ENCODE data around the gene EDARADD. TPM values are rescaled to one million over a fixed set of nuclear protein-coding genes. Genes with fewer than 3 reads are reported as not detected.
A peak's percentile ranks its signal among the peaks of the same experiment; 100 is the strongest.
"Not testable (repeated sequence)": the region's sequence is repeated elsewhere in the genome, so short reads cannot be mapped to it uniquely, and the experiment has no call there.

Gene EDARADD
- total RNA-seq, result 1.8 TPM

DNA sequence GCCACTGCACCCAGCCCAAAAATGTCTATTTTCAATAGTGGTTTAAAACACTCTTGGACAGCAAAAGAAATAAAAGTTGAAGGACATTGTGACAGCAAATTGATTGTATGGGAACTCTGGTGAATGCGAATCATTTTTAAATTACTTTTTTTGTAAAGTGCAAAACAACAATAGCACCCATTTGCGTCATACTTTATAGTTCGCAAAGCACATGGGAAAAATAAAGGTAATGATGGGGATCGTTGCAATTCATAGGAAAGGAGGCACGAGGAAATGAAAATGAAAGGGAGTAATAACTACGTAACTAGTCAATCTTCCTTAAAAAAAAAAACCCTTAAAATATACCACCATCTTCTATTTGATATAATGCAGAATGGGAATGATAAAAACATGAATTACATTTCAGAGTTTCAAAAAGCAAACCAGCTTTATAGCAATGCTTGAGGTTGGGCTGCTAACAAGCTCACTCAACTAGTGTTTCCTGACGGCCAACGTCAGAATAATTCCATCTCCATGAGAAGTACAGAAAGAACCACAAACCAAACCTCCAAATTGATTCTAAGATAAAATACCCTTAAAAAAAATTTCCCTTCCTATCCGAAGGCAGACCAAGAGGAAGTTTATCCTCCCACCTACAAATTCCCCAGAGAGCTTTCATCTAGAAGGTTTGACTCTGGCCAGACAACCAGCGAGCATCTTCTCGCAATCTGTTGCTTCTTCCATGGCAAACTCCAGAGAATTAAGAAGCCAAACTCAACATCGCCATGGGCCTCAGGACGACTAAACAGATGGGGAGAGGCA lies at the start of gene EDARADD:
Gene EDARADD, plus strand, starts transcription at position 606 of the 801 bp plus-strand sequence. Its CDS starts 159 bp downstream, at position 765.
- Histone ChIP-seq H3K4me1 (ENCODE audit: insufficient read depth, low read length) (peaks cover 25% of the 10 kb centered on the region), H3K27me3 (ENCODE audit: insufficient read depth, low read length) (peaks cover 8% of the 10 kb centered on the region), H3K4me3 (ENCODE audit: low read length) (peak within 1 kb of the TSS; percentile 46), H3K9me3 (ENCODE audit: low read depth, low read length) (no peaks in the 10 kb centered on the region)

DNA sequence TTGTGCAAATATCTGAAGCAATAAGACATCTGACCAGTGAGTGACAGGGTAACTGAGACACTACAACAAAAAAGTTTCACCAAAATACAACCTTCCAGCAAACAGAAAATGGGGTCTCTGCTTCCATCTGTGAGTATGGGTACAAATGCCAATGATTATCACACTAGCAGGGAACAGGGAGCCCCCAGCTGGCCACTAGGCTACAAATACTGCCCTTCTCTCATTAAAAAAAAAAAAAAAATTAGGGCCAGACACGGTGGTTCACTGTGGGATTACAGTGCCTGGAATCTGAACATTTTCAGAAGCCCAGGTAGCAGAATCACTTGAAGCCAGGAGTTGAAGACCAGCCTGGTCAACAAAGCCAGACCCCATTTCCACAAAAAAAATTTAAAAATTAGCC lies 48.4 kb upstream of the EDARADD start:
- H3K9me3 ChIP-seq (ENCODE audit: low read depth, low read length), result no peaks in the 10 kb centered on the region
- H3K27me3 ChIP-seq (ENCODE audit: insufficient read depth, low read length), result no peaks in the 10 kb centered on the region
- H3K4me3 ChIP-seq (ENCODE audit: low read length), result no peak overlapping the region
- no peaks in the 10 kb centered on the region for H3K4me1 ChIP-seq (ENCODE audit: insufficient read depth, low read length)

DNA sequence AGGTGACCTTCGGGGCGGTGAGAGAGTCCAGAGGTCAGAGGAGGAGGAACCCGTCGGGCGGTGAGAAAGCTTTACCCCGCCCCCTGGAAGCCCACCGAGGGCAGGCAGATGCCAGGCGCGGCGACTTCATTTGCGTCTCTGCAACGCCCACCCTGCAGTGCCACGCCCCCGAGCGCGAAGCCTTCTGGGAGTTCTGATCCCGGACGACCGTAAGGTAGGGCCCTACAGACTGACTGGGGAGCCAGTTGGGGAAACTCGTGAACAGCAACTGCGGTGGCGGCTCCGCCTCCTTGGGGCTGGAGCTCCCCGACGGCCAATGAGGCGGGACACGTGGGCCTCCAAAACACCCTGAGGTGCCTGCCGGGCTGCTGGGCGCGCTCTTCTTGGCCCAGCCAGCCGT lies 46.0 kb upstream of the EDARADD start:
- Histone ChIP-seq H3K9me3 (ENCODE audit: low read depth, low read length) (no peaks in the 10 kb centered on the region), H3K4me3 (ENCODE audit: low read length) (no peak overlapping the region), H3K27me3 (ENCODE audit: insufficient read depth, low read length) (no peaks in the 10 kb centered on the region), H3K4me1 (ENCODE audit: insufficient read depth, low read length) (no peaks in the 10 kb centered on the region)

DNA sequence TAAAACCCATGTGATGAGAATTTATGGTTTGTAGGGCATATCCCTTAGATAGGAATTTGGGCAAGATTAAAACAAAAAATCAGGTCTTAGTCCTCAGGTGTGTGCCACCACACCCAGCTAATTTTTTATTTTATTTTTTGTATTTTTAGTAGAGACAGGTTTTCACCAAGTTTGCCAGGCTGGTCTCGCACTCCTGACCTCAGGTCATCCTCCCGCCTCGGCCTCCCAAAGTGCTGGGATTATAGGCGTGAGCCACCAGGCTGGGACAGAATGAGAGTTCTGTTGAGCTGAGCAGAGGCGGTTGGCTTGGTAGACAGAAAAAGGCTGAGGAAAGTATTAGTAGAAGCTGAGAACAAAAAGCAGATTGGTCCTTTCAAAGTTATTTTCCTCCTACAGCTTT lies 43.8 kb upstream of the EDARADD start:
- H3K9me3 ChIP-seq (ENCODE audit: low read depth, low read length), result no peaks in the 10 kb centered on the region
- no peaks in the 10 kb centered on the region for H3K27me3 ChIP-seq (ENCODE audit: insufficient read depth, low read length)
- H3K4me1 ChIP-seq (ENCODE audit: insufficient read depth, low read length), result no peaks in the 10 kb centered on the region
- no peak overlapping the region for H3K4me3 ChIP-seq (ENCODE audit: low read length)

DNA sequence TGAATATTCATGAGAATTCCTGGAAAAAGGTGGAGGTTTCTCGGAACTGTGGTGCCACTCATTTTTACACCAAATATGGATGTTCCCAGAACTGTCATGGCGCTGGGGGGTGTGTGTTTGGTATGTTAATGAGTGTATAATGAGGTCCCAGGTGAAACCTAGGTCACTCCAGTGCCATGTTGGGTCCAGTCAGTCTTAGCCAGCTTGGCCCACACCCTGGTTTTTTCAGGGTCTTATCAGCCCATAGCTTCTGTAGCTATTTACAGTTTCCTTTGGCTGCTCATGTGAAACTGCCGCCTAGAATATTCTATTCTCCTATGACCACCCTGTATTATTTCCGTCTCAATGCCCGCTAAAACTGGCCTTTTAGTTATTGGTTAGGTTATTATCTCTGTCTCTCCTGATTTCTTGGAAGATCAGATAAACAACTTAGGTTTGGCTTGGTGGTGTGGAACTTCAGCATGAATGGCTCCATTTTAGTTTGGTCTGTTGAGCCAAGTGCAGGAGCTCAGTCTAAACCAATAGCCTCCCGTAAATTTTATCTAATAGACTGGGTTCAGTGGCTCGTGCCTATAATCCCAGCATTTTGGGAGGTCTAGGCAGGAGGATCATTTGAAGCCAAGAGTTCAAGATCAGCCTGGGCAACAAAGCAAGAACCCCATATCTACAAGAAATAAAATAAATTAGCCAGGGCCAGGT lies 42.1 kb upstream of the EDARADD start:
- no peaks in the 10 kb centered on the region for H3K27me3 ChIP-seq (ENCODE audit: insufficient read depth, low read length)
- H3K4me1 ChIP-seq (ENCODE audit: insufficient read depth, low read length), result no peaks in the 10 kb centered on the region
- H3K9me3 ChIP-seq (ENCODE audit: low read depth, low read length), result no peaks in the 10 kb centered on the region

DNA sequence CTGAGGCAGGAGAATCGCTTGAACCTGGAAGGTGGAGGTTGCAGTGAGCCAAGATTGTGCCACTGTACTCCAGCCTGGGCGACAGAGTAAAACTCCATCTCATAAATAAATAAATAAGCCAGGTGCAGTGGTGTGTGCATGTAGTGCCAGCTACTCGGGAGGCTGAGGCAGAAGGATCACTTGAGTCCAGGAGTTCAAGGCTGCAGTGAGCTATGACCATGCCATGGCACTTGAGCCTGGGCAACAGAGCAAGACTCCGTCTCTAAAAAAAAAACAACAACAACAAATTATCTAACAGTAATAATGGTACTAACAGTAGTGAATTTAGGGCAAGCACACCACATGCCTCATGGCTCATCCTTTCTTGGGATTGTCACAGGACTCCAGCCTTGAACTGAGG lies 41.3 kb upstream of the EDARADD start:
- H3K4me3 ChIP-seq (ENCODE audit: low read length); H3K27me3 ChIP-seq (ENCODE audit: insufficient read depth, low read length); H3K4me1 ChIP-seq (ENCODE audit: insufficient read depth, low read length); H3K9me3 ChIP-seq (ENCODE audit: low read depth, low read length): not testable (repeated sequence)

More for the DNA sequence above, 42.1 kb upstream of the EDARADD start:
- no peak overlapping the region for H3K4me3 ChIP-seq (ENCODE audit: low read length)

DNA sequence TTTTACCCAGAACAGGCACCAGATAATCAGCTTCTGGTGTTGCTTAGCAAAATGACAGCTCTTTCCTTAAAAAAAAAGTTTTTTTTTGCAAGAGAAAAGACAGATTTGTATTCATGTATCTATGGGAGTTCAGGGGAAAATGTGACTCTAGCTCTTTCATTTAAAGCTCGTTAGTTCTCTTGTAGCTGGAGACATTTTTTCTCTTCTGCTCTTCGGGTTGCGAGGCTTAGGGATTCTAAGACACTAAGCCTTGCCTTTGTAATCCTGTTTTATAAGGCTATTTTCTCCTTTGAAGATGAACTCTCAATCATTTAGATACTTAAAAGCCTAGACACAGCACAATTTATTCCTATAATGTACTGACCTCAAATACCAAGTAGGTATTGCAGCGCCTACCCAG lies 40.3 kb upstream of the EDARADD start:
- no peak overlapping the region for H3K4me3 ChIP-seq (ENCODE audit: low read length)
- H3K9me3 ChIP-seq (ENCODE audit: low read depth, low read length), result no peaks in the 10 kb centered on the region
- no peaks in the 10 kb centered on the region for H3K27me3 ChIP-seq (ENCODE audit: insufficient read depth, low read length)
- no peaks in the 10 kb centered on the region for H3K4me1 ChIP-seq (ENCODE audit: insufficient read depth, low read length)

DNA sequence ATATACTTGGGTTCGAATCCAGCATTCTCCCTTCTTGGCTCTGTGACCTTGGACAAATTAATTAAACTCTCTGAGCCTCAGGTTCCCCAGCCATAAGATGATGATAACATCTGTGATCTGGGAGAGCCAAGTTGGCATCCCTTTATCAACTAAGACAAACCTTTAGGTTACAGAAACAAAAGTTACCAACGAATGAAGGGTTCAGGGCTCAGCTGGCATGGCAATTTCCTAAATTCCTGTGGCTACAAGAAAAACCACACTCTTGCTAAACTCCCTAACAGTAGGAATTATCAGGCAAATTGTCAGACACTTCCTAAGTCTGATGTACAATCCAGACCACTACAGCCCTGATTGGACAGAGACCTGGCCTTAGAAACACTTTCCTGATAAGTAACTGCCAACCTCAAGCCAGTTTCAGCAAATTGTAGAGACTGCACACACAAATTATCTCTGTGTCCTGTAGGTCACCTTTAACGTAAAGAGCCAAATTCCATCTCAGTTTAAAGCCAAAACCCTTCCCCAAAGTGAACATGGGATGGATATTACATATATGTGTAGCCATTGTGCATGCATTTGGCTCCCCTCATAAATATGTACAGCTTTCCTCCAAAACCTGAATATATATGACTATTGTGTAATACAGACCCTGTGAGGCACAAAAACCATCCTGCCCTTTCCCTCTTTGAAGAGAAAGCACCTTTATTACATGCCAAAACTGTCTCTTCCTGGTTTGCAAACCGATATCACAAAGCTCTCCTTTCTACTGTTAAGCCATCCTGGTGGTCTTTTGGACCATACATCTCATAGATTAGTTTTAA lies 39.5 kb upstream of the EDARADD start:
- H3K9me3 ChIP-seq (ENCODE audit: low read depth, low read length), result no peaks in the 10 kb centered on the region
- no peak overlapping the region for H3K4me3 ChIP-seq (ENCODE audit: low read length)
- no peaks in the 10 kb centered on the region for H3K27me3 ChIP-seq (ENCODE audit: insufficient read depth, low read length)
- no peaks in the 10 kb centered on the region for H3K4me1 ChIP-seq (ENCODE audit: insufficient read depth, low read length)

DNA sequence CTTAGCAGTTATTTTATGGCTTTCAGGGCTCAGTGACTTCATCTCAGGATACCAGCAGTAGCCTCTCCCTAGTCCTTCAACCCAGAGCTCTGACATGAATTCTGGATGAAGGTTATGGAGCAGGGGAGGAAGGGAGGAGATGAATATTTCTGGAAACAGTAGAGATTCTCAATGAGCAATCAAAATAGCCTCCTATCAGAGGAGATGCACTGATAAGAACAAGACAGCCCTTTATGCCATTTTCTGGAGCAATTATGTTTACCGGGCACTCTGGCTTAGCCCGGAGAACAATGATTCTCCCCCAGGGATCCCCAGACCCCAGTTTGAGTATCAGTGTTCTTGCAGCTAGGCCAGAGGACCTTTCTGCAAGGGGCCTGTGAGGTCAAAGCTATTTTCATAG lies 37.9 kb upstream of the EDARADD start:
- Histone ChIP-seq H3K4me1 (ENCODE audit: insufficient read depth, low read length) (no peaks in the 10 kb centered on the region), H3K4me3 (ENCODE audit: low read length) (no peak overlapping the region), H3K9me3 (ENCODE audit: low read depth, low read length) (no peaks in the 10 kb centered on the region), H3K27me3 (ENCODE audit: insufficient read depth, low read length) (no peaks in the 10 kb centered on the region)

DNA sequence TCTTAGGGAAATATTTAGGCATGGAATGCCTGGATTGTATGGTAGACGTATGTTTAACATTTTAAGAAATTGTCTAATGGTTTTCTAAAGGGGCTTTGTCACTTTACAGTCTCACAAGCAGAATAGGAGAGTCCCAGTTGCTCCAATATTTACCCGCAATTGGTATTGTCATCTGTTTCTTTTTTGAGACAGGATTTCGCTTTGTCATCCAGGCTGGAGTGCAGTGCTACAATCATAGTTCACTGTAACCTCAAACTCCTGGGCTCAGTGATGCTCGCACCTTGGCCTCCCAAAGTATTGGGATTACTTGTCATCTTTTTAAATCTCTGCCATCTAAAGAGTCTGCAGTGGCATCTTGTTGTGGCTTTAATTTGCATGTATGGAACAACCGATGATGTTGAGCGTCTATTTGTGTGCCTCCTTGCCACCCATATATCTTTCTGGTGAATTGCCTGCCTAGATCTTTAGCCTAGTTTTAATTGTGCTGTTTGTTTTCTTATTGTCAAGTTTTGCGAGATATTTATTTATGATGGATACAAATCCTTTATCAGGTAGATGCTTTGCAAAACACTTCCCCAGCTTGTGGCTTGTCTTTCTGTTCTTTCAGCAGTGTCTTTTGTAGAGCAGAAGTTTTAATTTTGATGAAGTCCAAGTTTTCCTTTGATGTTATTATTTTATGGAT lies 32.0 kb upstream of the EDARADD start:
- Histone ChIP-seq H3K4me1 (ENCODE audit: insufficient read depth, low read length) (no peaks in the 10 kb centered on the region), H3K4me3 (ENCODE audit: low read length) (no peak overlapping the region), H3K27me3 (ENCODE audit: insufficient read depth, low read length) (no peaks in the 10 kb centered on the region), H3K9me3 (ENCODE audit: low read depth, low read length) (no peaks in the 10 kb centered on the region)

DNA sequence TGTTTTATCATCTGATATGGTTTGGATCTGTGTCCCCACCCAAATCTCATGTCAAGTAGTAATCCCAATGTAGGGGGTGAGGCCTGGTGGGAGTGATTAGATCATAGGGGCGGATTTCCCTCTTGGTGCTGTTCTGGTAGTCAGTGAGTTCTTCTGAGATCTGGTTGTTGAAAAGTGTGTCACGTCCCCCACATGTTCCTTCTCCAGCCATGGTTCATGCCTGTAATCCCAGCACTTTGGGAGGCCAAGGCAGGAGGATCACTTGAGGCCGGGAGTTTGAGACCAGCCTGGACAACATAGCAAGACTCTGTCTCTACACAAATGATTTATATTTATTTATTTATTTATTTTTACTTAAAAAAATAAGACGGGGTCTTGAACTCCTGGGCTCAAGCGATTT lies 30.8 kb upstream of the EDARADD start:
- Histone ChIP-seq H3K9me3 (ENCODE audit: low read depth, low read length) (no peaks in the 10 kb centered on the region), H3K4me3 (ENCODE audit: low read length) (no peak overlapping the region), H3K27me3 (ENCODE audit: insufficient read depth, low read length) (no peaks in the 10 kb centered on the region), H3K4me1 (ENCODE audit: insufficient read depth, low read length) (no peaks in the 10 kb centered on the region)

DNA sequence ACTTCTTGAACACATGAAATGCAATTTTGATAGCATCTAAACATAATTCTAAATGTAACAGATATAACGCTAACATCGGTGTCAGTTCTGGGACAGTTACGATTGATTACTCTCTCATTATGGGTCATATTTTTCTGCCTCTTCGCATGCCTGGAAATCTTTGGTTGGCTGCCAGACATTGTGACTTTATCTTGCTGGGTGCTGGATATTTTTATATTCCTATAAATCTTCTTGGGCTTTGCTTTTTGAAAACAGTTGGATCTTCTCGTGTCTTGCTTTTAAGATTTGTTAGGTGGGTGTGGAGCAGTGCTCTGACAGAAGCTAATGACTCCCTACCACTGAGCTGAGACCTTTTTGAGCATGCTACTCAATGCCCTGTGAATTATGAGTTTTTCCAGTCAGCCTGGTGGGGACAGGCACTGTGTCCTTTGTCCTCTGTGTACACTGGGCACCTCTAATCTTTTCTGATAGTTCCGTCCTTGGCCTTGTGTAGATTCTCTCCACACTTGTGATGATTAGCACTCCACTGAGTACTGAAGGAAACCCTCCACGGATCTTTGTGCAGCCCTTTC lies 28.0 kb upstream of the EDARADD start:
- H3K4me1 ChIP-seq (ENCODE audit: insufficient read depth, low read length), result no peaks in the 10 kb centered on the region
- no peak overlapping the region for H3K4me3 ChIP-seq (ENCODE audit: low read length)
- no peaks in the 10 kb centered on the region for H3K27me3 ChIP-seq (ENCODE audit: insufficient read depth, low read length)
- no peaks in the 10 kb centered on the region for H3K9me3 ChIP-seq (ENCODE audit: low read depth, low read length)

DNA sequence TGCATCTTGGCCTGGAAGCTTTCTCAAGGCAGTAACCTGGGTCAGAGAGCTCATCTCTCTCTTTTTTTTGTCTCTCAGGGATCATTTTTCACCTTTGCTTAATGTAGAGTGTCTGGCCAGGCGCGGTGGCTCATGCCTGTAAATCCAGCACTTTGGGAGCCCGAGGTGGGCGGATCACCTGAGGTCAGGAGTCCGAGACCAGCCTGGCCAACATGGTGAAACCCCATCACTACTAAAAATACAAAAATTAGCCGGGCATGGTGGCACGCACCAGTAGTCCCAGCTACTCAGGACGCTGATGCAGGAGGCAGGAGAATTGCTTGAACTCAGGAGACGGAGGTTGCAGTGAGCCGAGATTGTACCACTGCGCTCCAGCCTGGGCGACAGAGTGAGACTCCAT lies 27.4 kb upstream of the EDARADD start:
- not testable (repeated sequence) for H3K4me3 ChIP-seq (ENCODE audit: low read length); H3K27me3 ChIP-seq (ENCODE audit: insufficient read depth, low read length); H3K4me1 ChIP-seq (ENCODE audit: insufficient read depth, low read length); H3K9me3 ChIP-seq (ENCODE audit: low read depth, low read length)

DNA sequence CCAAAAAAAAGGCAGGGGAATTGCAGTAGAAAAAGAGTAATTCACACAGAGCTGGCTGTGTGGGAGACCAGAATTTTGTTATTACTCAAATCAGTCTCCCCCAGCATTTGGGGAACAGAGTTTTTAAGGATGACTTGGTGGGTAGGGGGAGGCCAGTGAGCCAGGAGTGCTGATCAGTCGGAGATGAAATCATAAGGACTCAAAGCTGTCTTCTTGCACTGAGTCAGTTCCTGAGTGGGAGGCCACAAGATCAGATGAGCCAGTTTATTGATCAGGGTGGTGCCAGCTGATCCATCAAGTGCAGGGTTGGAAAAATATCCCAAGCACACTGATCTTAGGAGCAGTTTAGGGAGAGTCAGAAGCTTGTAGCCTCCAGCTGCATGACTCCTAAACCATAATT lies 23.7 kb upstream of the EDARADD start:
- no peak overlapping the region for H3K4me3 ChIP-seq (ENCODE audit: low read length)
- H3K27me3 ChIP-seq (ENCODE audit: insufficient read depth, low read length), result no peaks in the 10 kb centered on the region
- H3K9me3 ChIP-seq (ENCODE audit: low read depth, low read length), result no peaks in the 10 kb centered on the region
- no peaks in the 10 kb centered on the region for H3K4me1 ChIP-seq (ENCODE audit: insufficient read depth, low read length)

Measured in mononuclear cell (primary cell).